Ramos (cell line): Measurements from ENCODE around the gene POLR2A.

Experiments used
- in situ Hi-C: fragments of 300-500 bp; cut with MboI; formaldehyde crosslinking; loops from one replicate; pipeline ENCODE4 v1.14.3; 2022; ENCODE audit warnings: low sequenced_read_pairs; ENCODE audit not compliant: unreplicated experiment

POLR2A gene

DNA sequence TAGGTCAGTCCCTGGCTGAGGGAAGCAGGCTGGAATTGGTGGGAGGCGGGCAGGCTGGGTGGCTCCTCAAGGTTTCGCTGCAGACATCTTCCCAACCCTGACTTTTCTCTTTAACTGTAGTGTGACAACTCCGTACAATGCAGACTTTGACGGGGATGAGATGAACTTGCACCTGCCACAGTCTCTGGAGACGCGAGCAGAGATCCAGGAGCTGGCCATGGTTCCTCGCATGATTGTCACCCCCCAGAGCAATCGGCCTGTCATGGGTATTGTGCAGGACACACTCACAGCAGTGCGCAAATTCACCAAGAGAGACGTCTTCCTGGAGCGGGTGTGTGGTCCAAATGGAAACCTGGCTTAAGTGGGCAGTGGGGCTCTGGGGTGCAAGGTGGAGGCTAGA lies 15.0 kb downstream of the POLR2A start:
- in situ Hi-C loops: no loop called here

DNA sequence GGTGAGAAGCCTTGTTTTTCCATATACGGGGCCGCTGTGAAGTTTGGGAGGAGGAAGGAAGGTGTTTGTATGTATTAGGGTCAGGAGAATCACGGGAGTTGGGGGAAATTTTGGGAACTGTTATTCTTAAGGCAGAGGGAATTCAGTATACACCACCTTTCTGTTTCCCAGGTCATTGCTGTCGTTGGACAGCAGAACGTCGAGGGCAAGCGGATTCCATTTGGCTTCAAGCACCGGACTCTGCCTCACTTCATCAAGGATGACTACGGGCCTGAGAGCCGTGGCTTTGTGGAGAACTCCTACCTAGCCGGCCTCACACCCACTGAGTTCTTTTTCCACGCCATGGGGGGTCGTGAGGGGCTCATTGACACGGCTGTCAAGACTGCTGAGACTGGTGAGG lies 17.6 kb downstream of the POLR2A start:
- in situ Hi-C loops: no loop called here

DNA sequence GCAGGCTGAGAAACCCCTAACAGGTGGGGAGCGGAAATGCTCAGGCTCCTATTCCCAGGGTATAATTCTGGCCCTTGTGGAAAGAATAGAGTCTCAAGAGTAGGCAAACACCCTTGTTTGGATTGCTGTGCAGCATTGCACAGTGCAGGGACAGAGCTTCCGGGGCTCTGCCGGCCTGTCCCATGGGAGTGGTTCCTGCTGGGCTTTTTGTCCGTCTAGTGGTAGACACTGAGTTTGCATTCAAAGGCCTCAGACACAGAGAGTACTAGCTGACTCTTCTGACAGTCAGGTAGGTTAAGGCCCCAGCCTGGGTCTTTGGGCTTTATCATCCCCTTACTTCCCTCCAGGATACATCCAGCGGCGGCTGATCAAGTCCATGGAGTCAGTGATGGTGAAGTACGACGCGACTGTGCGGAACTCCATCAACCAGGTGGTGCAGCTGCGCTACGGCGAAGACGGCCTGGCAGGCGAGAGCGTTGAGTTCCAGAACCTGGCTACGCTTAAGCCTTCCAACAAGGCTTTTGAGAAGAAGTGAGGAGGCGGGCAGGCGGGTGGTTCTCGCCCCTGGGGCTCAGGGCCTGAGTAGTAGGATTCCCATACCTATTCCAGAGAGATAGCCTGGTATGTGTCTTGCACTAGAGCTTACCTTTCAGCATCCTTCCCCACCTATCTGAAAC lies 18.1 kb downstream of the POLR2A start:
- in situ Hi-C loops: no loop called here

DNA sequence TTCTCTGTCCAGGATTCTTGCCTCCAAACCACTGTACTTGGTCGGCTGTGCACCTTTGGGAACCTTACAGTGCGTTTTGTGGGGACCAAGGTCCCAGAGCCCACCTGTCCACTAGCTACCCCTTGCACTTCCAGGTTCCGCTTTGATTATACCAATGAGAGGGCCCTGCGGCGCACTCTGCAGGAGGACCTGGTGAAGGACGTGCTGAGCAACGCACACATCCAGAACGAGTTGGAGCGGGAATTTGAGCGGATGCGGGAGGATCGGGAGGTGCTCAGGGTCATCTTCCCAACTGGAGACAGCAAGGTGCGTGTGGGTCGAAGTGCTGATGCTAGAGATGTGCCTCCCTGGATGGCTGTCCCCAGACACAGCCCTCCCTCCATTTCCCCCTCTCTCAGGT lies 18.8 kb downstream of the POLR2A start:
- in situ Hi-C loops: no loop called here

DNA sequence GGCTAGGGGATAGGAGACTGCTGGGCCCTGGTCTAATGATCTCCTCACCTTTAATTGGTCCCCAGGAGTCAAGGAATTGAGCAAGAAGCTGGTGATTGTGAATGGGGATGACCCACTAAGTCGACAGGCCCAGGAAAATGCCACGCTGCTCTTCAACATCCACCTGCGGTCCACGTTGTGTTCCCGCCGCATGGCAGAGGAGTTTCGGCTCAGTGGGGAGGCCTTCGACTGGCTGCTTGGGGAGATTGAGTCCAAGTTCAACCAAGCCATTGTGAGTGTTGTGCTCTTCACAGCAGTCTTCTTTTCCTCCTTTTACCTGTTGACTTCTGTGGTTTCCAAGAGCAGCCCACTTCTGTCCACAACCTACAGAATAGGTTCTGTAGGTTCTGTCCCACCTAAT lies 19.4 kb downstream of the POLR2A start:
- in situ Hi-C loops: no loop called here

DNA sequence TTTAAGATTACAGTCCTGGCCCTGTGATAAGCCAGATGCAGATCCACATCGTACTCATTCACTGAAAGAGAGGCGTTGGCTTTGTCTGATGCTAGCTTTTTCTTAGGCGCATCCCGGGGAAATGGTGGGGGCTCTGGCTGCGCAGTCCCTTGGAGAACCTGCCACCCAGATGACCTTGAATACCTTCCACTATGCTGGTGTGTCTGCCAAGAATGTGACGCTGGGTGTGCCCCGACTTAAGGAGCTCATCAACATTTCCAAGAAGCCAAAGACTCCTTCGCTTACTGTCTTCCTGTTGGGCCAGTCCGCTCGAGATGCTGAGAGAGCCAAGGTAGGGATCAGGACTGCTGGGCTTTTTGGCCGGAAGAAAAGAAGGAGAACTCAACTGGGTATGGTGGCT lies 24.0 kb downstream of the POLR2A start:
- in situ Hi-C loops: no loop called here

DNA sequence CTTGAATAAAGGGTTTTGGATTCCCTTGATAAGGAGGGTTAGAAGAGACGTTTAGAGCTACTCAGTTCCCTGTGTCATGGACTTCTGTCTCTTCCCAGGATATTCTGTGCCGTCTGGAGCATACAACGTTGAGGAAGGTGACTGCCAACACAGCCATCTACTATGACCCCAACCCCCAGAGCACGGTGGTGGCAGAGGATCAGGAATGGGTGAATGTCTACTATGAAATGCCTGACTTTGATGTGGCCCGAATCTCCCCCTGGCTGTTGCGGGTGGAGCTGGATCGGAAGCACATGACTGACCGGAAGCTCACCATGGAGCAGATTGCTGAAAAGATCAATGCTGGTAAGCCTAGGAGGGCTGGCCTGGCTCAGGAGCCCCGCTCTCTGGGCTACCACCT lies 24.7 kb downstream of the POLR2A start:
- in situ Hi-C loops: no loop called here

DNA sequence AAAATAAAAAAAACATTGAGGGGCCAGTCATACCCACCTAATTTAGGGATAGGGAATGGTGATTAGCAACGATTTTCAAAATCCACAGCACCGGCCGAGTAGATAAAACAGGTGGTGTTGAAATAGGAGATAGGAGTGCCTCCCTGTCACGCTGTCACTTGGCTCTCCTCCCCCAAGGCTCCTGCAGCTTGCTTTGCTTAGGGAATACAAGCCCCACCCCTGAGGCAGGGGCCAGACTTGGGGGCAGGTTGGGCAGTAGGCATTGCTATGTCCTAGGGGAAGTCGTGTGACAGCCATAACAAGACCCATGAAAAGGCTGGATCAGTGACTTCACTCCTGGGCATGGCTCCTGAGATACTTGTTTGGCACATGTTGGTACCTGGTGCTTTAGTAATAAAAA lies 25.8 kb downstream of the POLR2A start:
- in situ Hi-C loops: no loop called here

DNA sequence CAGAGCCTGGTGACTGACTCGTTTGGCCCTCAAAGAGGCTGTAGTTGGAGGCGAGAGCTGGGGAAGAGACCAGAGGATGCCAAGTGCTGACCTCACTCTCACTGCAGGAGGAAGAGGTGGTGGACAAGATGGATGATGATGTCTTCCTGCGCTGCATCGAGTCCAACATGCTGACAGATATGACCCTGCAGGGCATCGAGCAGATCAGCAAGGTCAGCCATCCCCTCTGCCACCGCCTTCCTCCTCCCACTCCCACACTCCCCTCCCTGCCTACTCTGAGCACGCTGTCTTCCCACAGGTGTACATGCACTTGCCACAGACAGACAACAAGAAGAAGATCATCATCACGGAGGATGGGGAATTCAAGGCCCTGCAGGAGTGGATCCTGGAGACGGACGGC lies 26.9 kb downstream of the POLR2A start:
- in situ Hi-C loops: no loop called here

DNA sequence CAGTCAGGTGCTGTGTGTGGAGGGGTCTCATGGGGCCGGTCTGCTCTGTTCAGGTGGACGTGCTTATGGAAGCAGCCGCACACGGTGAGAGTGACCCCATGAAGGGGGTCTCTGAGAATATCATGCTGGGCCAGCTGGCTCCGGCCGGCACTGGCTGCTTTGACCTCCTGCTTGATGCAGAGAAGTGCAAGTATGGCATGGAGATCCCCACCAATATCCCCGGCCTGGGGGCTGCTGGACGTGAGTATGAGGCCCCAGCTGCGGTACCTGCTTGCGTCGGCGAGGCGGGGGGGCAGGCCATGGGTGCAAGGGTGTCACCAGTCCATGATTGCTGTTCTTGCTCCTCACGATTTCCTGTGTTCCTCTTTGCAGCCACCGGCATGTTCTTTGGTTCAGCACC lies 27.9 kb downstream of the POLR2A start:
- in situ Hi-C loops: no loop called here

DNA sequence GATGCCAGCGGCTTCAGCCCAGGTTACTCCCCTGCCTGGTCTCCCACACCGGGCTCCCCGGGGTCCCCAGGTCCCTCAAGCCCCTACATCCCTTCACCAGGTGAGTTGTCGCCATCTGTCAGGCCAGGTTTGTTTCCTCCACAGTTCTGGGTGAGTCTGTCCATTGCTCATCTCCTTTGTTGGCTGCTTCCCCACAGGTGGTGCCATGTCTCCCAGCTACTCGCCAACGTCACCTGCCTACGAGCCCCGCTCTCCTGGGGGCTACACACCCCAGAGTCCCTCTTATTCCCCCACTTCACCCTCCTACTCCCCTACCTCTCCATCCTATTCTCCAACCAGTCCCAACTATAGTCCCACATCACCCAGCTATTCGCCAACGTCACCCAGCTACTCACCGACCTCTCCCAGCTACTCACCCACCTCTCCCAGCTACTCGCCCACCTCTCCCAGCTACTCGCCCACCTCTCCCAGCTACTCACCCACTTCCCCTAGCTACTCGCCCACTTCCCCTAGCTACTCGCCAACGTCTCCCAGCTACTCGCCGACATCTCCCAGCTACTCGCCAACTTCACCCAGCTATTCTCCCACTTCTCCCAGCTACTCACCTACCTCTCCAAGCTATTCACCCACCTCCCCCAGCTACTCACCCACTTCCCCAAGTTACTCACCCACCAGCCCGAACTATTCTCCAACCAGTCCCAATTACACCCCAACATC lies 28.8 kb downstream of the POLR2A start:
- in situ Hi-C loops: no loop called here

DNA sequence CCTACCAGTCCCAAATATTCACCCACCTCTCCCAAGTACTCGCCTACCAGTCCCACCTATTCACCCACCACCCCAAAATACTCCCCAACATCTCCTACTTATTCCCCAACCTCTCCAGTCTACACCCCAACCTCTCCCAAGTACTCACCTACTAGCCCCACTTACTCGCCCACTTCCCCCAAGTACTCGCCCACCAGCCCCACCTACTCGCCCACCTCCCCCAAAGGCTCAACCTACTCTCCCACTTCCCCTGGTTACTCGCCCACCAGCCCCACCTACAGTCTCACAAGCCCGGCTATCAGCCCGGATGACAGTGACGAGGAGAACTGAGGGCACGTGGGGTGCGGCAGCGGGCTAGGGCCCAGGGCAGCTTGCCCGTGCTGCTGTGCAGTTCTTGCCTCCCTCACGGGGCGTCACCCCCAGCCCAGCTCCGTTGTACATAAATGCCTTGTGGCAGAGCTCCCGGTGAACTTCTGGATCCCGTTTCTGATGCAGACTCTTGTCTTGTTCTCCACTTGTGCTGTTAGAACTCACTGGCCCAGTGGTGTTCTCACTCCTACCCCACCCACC lies 29.8 kb downstream of the POLR2A start:
- in situ Hi-C loops: no loop called here

DNA sequence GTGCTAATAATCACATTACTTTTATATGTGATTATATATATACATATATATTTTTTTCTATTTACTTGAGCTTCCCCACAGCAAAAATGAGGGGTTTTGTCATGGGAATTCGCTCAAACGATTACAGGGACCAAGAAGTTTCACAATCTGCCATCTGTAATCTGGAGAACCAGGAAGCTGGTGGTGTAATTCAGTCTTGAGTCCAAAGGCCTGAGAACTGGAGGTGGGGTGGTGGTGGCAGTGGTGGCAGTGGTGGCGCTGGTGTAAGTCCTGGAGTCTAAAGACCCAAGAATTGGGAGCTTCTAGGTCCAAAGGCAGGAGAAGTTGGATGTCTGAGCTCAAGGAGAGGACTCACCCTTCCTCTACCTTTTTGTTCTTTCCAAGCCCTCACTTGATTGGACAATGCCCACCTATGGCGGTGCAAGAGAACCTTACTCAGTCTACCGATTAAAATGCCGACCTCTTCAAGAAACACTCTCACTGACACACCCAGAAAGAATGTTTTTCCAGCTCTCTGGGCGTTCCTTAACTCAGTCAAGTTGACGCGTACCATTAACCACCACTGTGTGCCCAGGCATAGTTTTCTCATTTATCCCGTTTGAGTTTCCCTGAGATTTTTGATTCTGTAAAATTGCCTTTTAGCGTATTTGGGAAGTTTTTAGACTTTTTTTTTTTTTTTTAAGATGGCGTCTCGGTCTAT lies 31.9 kb downstream of the POLR2A start:
- in situ Hi-C loops: no loop called here

DNA sequence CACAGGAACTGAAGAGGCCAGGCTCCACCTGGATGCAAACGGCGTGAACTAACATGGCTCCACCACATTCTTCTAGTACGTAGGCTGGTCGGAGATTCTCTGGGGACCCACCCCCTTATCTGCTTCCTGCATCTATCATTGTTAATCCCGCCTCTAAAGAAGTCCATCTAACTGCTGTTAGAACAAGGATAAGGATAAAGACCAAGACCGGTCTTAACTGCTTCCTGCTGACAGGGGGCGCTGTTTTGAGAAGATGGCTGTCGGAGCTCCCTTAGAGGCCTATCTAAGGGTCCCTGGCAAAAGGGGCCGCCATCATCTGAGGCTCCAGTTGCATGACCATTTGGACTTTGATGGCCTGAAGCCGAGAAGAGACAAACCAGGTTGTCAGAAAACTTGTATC lies 38.9 kb downstream of the POLR2A start:
- in situ Hi-C loops: no loop called here

DNA sequence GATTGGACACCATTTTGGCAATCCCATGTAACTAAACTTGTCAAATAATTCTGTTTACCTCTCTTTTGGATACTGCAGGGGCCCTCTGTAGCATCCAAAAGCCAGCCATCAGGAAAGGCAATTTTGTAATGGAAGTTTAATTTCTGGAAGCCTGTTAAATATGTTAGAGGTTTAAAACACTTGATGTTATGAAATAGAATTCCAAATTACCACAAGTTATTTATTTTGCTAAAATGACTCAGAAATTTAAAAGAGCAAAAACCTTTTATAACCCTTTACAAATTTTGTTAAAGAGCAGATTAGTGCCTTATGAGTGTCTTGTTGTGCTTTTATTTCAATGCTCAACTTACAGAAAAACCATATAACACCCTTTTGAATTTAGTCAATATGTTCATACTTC lies 44.7 kb downstream of the POLR2A start:
- in situ Hi-C loops: no loop called here

DNA sequence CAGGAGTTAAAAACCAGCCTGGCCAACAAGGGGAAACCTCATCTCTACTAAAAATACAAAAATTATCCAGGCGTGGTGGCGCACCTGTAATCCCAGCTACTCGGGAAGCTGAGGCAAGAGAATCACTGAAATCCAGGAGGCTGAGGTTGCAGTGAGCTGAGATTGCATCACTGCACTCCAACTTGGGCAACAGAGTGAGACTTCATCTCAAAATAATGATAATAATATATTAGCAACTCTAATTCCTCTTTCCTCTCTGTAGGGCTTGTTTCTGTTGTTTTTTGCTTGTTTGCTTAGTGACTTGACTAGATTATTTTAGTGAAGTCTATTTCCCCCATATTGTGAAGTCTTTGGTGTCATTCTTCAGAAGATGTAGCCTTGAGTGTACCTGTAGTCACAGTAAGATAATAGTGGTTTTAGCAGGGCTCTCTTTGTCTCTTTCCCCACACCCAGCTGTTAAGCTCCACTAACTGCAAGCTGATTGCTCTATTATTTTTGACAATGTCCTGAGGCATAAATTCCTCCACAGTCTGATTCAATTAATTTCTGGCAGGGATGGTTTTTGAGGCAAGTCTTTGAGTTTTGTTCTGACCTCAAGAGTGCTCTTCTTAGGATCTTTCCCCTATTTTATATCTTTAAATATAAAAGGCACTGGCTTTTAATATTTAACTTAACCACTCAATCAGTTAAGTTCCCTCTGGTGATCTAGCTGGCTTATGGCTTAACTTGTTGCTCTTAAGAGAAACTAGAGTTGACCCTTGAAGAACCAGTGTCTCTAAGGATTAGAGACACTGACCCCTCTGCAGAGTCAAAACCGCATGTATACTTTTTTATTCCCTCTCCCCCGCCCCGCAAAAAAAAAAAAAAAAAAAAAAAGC lies 46.1 kb downstream of the POLR2A start:
- in situ Hi-C loops: no loop called here

DNA sequence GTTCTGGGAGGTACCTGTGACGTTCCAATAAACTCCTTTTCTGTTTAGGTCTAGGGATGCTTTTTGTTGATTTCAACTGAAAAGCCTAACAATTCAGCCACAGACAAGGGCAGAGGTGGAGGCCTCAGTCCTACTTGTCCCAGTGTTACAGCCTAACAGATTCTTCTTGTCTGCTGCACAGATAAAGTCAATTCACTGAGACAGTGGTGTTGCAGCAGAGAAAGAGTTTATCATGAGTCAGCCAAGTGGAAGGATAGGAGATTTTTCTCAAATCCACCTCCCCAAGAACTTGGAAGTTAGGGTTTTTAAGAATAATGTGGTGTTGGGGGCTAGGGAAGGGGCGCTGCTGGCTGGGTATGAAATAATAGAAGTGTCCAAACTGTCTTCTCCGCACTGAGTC lies 53.9 kb downstream of the POLR2A start:
- in situ Hi-C loops: no loop called here

DNA sequence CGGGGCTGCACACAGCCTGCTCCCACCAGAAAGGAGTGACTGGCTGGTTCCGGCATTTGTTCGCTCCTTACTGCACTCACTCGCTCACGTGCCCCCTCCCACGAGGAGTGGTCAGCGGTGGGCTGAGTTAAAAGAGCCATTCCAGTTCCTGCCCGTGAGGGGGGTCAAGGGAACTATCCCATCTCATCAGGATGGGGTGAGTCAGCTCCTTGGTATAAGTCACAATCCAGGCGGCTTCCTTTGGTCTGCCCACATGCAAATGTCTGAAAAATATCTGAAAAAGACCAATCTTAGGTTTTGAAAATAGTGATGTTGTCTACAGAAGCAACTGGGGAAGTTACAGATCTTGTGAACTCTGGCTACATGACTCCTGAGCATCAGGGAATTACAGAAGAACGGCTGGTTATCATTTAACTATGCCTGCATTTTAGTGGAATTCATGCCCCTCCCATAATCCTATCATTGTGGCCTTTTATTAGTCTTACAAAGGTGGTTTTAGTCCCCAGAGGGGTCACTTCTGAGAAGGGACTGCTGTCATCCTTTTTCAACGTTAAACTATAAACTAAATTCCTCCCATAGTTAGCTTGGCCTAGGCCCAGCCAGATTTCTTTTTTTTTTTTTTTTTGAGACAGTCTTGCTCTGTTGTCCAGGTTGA lies 54.9 kb downstream of the POLR2A start:
- in situ Hi-C loops: no loop called here

DNA sequence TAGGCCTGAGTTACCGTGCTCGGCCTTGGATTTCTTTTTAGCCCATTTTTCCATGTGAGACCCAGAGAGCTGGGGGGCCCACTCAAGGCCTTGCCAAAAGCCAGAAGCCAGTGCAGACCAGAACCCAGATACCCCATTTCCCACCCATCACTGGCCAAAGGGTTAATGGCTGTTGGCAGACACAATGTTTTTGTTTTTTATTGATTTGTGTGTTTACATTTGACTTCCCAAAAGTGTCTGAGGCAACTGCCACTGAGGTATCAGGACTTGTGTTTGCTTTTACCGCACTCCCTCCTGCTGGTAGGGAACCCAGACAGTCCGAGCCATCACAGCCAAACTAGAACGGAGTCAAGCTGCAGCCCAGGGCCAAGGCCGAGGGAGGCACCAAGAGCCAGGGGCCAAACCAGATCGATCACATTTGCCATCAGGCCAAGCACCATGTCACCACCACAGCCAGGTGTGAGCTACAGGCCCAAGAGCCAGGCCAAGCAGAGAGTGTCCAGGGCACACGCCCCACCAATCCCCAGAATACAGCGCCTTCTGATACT lies 57.0 kb downstream of the POLR2A start:
- in situ Hi-C loops: no loop called here

DNA sequence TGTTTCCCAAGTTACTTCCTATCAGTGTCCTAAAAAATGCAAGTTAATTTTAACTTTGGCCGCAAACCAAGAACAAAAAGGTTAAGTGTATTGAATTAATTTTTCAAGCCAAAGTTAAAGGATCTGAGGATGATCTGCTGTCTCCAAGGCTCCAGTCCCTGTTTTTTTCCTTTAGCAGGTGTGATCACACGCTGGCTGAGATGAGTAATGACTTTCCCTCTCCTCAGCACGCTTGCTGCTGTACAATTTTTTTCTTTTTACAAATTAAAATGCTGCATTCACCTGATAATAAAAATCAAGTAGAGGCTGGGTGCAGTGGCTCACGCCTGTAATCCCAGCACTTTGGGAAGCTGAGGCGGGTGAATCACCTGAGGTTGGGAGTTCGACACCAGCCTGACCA lies 60.7 kb downstream of the POLR2A start:
- in situ Hi-C loops: no loop called here
